HUDEP-2 (cell line): Measurements from ENCODE around the gene TFB1M.
A peak's percentile ranks its signal among the peaks of the same experiment; 100 is the strongest.

Experiments used
- DNase-seq, 76 experiments: peaks; one replicate each; lab custom pipeline; 2025; ENCODE audit not compliant: unreplicated experiment in 76 of 76; lab: John Stamatoyannopoulos, UW

TFB1M gene

GRCh38 chr6:155306958-155307357 lies 7.3 kb downstream of the TFB1M start:
- DNase-seq: no peak

GRCh38 chr6:155303361-155303870 lies 10.9 kb downstream of the TFB1M start:
- no peak for DNase-seq

GRCh38 chr6:155301867-155302266 lies 12.4 kb downstream of the TFB1M start:
- no peak for DNase-seq

- DNase-seq: no peak
Measured at GRCh38 chr6:155297669-155298068, 16.6 kb downstream of the TFB1M start.

- DNase-seq: no peak
Measured at GRCh38 chr6:155292711-155293110, 21.6 kb downstream of the TFB1M start.

- DNase-seq: no peak
Measured at GRCh38 chr6:155291291-155291690, 23.0 kb downstream of the TFB1M start.

- no peak for DNase-seq
Measured at GRCh38 chr6:155290491-155290890, 23.8 kb downstream of the TFB1M start.

- DNase-seq: no peak
Measured at GRCh38 chr6:155287762-155288161, 26.5 kb downstream of the TFB1M start.

GRCh38 chr6:155284775-155285174 lies 29.5 kb downstream of the TFB1M start:
- no peak for DNase-seq

- no peak for DNase-seq
Measured at GRCh38 chr6:155278319-155279049, 35.8 kb downstream of the TFB1M start.

GRCh38 chr6:155276638-155277037 lies 37.6 kb downstream of the TFB1M start:
- no peak for DNase-seq

- peak in 7 of 76 experiments; percentile 2 to 24 (median 13) for DNase-seq
Measured at GRCh38 chr6:155275808-155276480, 38.3 kb downstream of the TFB1M start.

GRCh38 chr6:155274533-155274932 lies 39.8 kb downstream of the TFB1M start:
- no peak for DNase-seq

- DNase-seq: no peak
Measured at GRCh38 chr6:155274106-155274505, 40.2 kb downstream of the TFB1M start.

- DNase-seq: no peak
Measured at GRCh38 chr6:155273431-155273830, 40.9 kb downstream of the TFB1M start.

GRCh38 chr6:155272353-155273232 lies 41.7 kb downstream of the TFB1M start:
- no peak for DNase-seq

- no peak for DNase-seq
Measured at GRCh38 chr6:155271145-155271544, 43.1 kb downstream of the TFB1M start.

GRCh38 chr6:155270561-155271091 lies 43.7 kb downstream of the TFB1M start:
- no peak for DNase-seq

GRCh38 chr6:155269765-155270164 lies 44.5 kb downstream of the TFB1M start:
- DNase-seq: no peak

GRCh38 chr6:155268088-155268867 lies 46.0 kb downstream of the TFB1M start:
- DNase-seq: peak in 26 of 76 experiments; percentile 5 to 69 (median 41)
